NCI-H2171 (cell line): ENCODE data around the gene KLHL11.
A peak's percentile ranks its signal among the peaks of the same experiment; 100 is the strongest.

Source experiments
- DNase-seq: peaks from one replicate; lab custom pipeline; 2025; lab: John Stamatoyannopoulos, UW

KLHL11 gene, protein sequence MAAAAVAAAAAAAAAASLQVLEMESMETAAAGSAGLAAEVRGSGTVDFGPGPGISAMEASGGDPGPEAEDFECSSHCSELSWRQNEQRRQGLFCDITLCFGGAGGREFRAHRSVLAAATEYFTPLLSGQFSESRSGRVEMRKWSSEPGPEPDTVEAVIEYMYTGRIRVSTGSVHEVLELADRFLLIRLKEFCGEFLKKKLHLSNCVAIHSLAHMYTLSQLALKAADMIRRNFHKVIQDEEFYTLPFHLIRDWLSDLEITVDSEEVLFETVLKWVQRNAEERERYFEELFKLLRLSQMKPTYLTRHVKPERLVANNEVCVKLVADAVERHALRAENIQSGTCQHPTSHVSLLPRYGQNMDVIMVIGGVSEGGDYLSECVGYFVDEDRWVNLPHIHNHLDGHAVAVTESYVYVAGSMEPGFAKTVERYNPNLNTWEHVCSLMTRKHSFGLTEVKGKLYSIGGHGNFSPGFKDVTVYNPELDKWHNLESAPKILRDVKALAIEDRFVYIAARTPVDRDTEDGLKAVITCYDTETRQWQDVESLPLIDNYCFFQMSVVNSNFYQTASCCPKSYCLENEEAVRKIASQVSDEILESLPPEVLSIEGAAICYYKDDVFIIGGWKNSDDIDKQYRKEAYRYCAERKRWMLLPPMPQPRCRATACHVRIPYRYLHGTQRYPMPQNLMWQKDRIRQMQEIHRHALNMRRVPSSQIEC

DNA sequence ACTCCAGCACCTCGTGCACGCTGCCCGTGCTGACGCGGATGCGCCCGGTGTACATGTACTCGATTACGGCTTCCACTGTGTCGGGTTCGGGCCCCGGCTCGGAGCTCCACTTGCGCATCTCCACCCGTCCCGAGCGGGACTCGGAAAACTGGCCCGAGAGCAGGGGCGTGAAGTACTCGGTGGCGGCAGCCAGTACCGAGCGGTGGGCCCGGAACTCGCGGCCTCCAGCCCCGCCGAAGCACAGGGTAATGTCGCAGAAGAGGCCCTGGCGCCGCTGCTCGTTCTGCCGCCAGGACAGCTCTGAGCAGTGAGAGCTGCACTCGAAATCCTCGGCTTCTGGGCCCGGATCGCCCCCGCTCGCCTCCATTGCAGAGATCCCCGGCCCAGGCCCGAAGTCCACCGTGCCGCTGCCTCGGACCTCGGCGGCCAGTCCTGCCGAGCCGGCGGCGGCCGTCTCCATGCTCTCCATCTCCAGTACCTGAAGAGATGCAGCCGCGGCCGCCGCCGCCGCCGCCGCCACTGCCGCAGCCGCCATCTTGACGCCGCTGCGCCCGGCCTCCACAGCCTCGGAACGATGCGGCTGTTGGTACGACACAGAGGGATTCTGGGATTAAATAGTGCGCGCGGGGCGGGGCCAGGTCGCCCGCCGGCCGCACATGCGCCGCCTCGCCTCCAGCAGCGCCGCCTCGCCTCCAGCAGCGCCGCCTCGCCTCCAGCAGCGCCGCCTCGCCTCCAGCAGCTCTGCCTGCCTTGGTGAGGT is at the start of gene KLHL11:
Gene KLHL11 (minus strand): TSS at position 588 of the 760 bp plus-strand sequence. CDS start 53 bp downstream, at position 535.
- peak; percentile 86 for DNase-seq

DNA sequence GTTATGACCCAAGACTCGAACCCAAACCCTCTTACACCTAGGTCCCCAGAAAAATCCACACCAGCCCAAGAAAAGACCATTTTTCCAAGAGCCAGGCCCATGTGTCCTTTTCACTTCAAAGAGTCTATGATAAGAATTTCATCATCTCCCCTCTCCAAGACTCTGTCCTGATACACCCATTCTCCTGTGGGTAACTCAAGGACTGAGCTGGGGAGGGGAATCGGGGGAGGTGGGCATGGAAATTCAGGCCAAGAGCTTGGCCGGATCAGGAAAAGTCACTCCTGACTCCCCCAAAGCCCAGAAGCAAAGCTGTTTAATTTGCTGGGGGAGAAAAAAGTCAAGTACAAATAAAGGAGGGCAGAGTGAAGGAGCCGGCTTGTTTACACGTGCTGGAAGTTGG is 49.8 kb upstream of the KLHL11 start:
- DNase-seq = no peak

DNA sequence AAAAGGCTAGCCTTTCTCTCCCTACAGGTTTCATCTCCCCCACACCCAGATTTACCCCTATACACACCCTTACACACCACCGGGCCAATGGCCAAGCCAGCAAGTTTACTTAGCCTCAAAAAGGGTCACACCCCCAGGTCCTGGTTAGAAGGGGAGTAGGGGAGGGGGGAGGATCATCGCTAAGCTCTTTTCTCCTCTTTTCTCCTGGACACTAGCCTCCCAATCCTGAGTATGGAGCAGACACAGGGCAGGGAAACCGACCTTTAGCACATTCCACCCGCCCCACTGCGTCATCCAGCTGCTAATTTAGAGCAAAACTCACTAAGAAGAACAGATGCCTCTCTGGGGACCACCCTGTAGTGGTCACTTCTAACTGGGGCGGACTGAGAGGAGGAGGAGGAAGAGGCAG is 49.1 kb upstream of the KLHL11 start:
- no peak for DNase-seq

DNA sequence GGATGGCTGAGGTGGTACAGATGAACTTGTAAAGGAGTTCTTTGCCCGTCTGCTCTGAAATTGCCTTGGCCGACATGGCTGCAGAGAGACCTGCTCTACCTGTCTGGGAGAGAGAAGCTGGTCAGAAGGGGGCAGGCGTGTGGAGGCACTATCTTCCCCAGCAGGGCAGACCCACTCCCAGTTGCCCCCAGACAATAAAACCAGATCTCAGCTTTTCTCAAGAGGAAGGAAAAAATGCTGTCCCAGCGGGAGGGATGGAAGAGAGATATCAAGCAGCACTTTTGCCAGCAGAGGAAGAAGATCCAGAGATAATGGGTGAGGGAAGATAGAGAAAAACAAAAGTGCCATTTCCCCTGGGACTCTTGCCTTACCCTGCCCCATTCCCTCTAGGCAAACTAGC is 48.6 kb upstream of the KLHL11 start:
- no peak for DNase-seq

DNA sequence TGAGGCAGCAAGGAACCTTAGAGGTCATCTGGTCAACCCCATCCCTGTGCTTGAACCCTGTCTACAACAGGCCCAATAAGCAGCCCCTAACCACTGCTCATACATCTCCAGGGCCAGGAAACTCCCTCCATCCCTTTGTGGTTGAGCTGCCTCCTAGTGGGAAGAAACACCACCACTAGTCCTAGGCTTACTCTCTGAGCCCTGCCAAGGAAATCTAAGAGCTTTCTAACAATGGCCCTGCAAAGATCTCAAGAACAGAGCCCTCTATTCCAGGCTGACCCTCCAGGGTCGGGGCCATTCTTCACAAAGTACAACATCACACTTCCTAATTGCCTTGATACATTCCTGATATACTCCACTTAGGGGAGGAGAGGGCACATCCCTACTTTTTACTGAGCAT is 47.7 kb upstream of the KLHL11 start:
- no peak for DNase-seq

DNA sequence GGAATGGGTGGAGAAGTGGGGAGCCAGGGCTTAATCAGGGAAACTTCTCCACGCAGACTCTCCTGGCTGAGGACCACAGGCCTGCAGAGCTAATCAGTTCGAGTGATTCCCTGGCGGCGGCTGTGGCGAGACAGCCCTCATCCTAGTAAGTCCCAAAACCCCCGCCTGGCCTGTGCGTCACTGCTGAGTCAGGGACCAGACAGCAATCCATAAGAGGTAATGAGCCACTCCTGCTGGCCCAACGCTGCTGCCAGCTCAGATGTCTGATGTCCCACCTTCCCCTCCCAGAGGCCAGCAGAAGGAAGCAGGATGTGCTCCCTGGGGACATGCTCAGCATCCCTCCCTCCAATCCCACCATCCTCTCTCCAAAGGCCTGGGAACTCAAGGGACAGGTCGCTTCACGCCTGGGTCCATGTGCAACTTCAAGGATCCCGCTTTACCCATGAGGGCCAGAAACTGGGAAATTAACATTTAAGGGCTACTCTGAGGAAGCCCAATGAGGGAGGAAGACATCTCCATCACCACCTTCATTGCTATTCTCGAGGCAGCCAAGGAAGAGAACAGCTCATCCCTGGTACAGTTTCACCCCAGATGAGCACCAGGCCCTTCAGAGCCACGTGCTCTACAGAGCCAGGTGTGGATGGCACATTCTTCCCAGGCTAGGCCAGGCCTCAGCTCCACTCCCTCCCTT is 45.6 kb upstream of the KLHL11 start:
- no peak for DNase-seq

DNA sequence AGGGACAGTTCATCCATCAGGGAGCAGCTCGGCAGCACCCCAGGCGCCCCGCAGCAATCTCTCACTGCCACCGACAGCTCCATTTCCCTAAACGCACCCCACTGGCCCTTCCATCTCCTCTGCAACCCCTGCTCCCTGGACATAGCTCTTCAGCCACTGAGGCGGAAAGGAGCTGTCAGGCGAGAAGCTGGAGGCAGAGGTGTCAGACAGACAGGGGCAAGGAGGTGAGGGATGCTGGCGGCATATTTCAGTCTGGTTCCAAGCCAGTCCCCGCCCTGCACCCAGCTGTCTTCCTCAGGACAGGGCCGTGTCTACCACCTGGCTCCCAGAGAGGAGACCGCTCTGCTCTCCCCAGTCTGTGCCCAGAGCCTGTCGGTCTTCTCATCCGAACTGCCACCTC is 43.9 kb upstream of the KLHL11 start:
- DNase-seq = no peak

DNA sequence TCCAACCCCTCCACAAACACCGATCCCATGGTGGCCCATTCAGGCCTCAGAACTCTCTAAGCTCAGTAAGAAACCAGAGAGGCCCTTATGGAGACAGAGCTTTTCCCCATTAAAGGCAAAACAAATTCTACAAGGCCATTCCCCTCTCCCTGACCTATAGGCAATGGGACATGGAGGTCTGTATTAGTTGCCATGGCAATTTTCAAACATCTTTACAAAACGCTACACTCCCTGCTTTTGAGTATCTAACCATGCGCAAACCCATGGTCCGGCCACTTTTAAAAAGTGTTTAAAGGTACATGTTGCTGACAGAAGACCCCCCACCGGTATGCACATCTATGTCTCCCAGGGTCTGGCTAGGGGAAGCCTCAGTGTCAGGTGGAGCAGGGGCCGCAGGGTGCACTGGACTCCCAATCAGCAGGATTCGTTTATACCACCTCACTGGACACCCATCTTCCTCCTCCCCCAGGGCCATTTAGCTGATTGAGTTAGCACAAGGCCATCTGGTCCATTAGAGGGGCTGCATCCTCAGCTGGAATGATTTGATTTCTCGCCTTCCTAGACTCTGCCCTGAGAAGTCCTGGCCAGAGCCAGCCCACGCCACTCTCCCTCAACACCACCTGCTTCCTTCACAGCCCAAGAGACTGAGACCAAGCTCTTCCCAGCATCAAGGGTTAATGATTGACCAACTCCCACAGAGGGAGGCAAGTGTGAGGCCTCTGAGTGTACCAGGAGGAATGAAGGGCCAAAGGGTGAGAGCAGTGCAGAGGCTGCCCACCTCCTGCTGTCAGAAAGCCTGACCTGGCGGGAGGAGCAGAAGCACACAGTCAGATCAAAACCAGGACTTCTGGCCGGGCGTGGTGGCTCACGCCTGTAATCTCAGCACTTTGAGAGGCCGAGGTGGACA is 42.7 kb upstream of the KLHL11 start:
- no peak for DNase-seq

DNA sequence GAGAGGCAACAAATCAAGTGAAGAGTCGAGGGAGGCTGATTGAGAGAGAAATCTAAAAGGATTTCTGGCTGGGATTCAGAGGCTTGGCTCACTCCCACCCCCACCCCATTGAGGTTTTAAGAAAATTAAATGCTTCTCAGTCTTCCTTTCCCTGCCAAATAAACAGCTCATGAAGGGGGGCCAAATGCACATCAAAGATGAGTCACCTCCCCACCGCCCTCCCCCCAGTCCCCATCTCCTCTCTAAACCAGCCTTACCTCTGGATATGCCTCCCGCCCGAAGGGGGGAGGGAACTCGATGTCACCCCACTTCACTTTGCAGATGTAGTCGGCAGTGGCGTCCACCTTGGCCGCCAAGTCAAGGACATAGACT is 41.9 kb upstream of the KLHL11 start:
- DNase-seq = no peak

DNA sequence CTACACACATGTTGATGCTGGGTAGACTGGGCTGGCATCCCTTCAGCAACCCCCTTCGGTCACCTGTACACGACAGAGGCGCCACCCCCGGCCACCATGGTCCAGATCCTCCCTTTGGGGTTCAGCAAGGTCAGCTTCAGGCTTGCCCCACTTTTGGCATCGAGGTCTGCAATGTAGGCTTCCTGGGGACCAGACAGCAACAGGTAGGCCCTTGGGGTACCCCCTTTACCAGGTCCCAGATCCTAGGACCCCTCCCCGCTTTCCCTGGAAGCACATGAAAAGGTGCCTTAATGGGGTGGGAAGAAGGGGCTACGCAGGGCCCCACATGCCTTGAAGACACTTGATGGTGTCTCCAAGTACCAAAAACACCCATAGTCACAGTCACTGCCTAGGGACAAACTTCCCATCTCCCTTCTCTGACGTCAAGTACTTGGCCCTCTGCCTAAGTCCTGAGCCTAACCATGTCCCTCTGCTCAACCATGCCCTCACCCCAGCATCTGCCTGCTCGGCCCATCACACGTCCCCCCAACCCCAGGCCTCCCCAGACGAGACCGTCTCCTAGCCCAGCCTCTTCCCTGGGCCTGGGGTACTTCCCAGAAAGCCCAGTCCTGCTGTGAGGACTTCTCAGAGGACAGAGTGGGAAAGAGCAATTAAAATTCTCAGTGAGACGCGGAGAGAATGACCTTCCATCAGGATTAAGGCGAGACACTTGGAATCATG is 41.4 kb upstream of the KLHL11 start:
- no peak for DNase-seq

DNA sequence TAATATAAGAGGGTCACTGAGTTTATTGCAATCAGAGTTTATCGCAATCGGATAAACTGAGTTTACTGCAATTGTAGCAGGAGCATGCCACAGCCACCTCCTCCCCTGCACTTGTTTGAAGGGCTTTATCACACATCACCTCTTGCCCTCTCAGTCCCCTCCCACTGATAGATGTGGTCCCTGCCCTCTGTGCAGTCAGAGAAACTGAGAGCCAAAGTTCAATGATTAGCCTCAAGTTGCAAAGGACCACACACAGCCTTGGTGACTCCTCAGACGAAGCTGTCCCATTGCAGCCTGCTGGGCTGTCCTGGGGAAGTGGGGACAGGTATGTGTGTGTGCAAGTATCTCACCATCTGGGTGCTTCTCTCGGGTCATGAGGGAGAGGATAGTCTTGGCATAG is 39.9 kb upstream of the KLHL11 start:
- DNase-seq = no peak

DNA sequence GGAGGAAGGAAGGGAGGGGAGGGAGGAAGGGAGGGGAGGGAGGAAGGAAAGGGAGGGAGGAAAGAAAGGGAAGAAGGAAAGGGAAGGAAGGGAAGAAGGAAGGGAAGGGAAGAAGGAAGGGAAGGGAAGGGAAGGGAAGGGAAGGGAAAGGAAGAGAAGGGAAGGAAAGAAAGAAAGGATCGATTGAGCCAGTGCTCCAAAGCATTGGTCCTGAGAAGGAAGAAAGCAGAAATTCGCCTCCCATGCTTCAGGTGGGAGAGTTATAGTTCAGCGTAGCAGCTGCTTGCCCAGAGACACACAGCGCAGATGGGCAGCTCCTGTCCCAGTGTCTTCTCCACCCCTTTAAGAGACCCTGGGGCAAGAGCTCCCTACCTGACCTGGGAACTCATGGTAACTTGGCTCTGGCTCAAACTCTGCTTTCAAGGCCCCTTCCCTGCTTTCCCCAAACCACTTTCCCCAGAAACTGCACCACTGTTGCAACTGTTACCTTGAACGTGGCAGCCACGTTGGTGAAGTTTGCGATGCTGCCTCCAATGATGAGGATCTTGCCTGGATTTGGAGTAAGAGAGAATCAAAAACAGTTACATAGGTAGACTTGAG is 39.1 kb upstream of the KLHL11 start:
- no peak for DNase-seq

DNA sequence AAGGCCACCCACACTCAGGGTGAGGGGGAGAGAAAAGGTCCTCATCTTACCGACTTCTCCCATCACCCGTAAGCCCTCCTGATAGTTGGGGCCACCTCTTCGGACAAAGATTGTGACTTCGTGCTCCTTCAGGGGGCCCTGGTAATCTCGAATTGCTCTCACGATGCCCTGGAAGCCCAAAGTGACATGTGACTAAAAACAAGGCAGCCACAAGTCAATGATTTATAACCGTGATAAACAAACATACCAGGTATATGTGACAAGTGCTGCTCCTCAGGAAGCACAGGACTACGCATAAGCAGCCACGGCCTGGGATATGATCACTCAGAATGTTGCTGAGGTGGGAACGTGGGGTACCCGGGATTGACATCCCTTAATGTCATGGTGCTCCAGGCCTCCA is 36.4 kb upstream of the KLHL11 start:
- no peak for DNase-seq

DNA sequence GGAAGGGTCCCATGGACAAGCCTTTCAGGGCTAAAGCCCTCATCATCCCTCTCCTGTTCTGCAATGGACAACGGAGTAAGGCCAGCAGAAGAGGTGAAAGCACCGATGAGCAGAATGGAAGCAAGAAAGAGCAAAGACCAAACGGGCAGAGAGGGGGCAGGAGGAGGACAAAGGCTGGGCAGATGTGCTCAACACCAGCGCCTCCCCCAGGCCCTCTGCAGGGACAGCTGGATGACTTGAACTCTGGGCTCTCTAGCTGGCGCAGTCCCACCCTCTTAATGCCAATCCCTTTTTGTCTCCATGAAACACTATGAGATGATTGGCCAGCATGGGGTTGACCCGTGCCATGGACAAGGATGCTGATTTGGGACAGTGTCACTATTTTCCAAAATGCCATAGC is 31.5 kb upstream of the KLHL11 start:
- no peak for DNase-seq

DNA sequence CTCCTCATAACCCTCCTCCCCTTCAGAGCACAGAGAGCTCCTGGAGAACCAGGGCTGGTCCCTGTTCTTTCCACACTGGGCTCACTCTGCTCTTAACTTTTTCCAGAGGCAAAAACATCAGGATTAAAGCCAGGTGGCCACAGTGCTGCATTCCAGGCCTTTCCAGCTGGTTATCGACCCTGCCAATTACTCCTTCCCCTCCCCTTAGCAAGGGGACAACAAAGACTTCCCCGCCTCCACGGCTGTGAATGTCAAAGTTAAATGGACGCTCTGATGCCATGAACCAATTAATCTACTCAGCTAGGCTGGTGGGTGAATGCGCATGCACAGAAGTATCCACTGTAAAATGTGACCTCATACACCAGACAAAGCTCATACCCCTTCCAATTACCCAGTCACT is 30.4 kb upstream of the KLHL11 start:
- no peak for DNase-seq

DNA sequence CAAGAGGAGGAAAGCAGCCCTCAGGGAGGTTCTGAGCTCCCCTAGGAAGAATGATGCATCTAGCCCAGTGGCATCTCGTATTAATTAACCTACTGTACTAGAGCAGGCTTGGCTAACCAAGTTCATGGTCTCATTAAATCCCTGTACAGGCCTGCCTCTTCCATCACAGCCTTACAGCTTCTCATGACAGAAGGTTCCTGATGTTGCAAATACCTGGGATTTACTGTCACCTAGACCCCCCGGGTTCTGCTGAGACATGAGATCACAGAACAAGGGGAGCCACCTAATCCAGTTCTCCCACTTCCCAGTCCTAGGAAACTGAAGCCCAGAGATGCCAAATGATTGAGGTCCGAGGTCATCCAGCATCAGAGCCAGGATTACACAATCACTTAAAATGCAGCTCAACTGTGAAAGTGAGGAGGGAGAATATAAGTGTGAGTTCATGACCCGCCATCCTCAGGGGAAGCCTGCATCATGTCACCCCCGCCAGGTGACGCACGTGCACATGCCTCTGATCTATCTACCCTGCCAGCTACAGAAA is 29.6 kb upstream of the KLHL11 start:
- no peak for DNase-seq

DNA sequence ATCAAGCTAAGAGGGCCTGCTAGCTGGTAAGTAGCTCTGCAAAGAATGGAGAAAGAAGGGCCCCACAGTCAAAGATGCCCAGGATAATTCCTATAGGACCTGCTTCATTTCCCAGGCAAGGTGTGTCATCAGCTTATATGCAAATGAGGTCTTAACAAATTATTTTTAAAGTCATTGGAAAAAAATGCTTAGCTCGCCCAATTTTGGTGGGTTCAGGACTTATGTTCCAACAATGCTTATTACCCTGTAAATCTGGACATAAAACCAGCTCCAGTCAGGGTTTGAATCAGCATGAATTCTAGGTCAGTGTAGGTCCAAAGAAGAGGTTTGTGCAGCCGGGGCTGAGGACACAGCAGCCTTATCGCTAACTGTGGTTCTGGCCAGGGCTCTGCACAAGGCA is 28.2 kb upstream of the KLHL11 start:
- DNase-seq = no peak

DNA sequence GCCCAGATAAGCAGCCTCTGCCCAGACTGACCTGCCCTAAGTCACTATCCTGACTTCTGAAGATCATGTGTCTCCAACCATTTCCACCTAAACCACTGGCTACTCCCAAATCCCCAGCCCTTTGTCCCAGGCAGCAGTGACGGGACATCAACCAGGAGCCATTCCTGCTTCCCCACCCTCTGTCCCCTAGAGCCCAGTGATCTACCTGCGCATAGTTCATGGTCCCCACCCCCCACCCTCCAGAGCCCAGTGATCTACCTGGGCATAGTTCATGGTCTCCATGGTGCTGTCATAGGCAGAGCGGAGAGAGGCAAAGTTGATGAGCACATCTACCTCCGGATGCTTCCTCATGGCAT is 26.8 kb upstream of the KLHL11 start:
- DNase-seq = no peak

DNA sequence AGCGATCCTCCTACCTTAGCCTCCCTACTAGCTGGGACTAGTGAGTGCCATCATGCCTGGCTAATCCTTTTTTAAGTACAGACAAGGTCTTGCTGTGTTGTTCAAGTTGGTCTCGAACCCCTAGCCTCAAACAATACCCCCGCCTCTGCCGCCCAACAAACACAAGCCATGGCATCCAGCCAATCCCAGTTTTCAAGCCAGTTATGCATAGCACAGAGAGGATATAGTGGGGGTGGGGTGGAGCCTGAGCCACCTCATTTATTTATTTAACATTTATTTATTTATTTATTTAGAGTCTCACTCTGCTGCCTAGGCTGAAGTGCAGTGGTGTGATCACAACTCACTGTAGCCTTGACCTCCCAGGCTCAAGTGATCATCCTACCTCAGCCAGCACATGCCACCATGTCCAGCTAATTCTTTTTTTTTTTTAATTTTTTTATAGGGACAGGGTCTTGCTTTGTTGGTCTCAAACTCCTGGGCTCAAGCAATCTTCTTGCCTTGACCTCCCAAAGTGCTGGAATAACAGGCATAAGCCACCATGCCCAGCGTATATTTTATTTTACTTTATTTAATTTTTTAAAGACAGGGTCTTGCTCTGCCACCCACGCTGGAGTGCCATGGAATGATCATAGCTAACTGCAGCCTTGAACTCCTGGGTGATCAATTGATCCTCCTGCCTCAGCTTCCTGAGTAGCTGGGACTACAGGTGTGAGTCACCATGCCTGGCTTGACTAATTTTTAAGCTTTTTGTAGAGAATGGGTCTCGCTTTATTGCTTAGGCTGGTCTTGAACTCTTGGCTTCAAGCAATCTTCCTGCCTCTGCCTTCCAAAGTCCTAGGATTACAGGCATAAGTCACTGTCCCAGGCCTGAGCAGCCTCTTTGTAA is 26.2 kb upstream of the KLHL11 start:
- DNase-seq = no peak
